Neural progenitor cell (in vitro differentiated cells): Measurements from ENCODE around the gene CACNA1B.

Experiments
- CTCF ChIP-seq: fragments of 200-600 bp; sonication (generic); IDR thresholded peaks from 2 replicates; pipeline ENCODE4 v1.5.1; 2017; ENCODE audit warnings: antibody characterized with exemption, mild to moderate bottlenecking
- EZH2 ChIP-seq: fragments of 200-600 bp; sonication (generic); IDR thresholded peaks from 2 replicates; pipeline ENCODE4 v1.6.1; 2017; ENCODE audit warnings: antibody characterized with exemption, mild to moderate bottlenecking, moderate library complexity
- EZH2phosphoT487 ChIP-seq: fragments of 200-600 bp; sonication (generic); IDR thresholded peaks from 2 replicates; pipeline ENCODE4 v1.6.1; 2017; ENCODE audit warnings: antibody characterized with exemption

- no peak for TF ChIP-seq CTCF
- TF ChIP-seq EZH2phosphoT487: no peak
- TF ChIP-seq EZH2: no peak
These were observed 220.0 kb downstream of the CACNA1B start for GRCh38 chr9:138097501-138097991.
